Naive thymus-derived CD8-positive, alpha-beta T cell (primary cell): ENCODE data around the gene MGAT3. TPM values are rescaled to one million over a fixed set of nuclear protein-coding genes. Genes with fewer than 3 reads are reported as not detected.
A peak's percentile ranks its signal among the peaks of the same experiment; 100 is the strongest.

Source experiments
- ATAC-seq, 2 donors: fragments of 150-1000 bp; cut with Tn5 transposase in 1 of 2; sonication (Bioruptor Pico), chemical (Tn5 transposase) in 1 of 2; 1 replicate in 1 of 2; 2 replicates in 1 of 2; pipeline ENCODE4 v1.10.0; 2021; ENCODE audit warnings: mild to moderate bottlenecking in 2 of 2, moderate library complexity in 2 of 2
- POLR2A ChIA-PET: fragments of 350-600 bp; sonication (Branson Sonifier 250); formaldehyde crosslinking; loops from one replicate; lab custom pipeline; 2021; ENCODE audit warnings: antibody characterized with exemption; lab: Charles Lee
- DNase-seq, 10 donors: peaks; one replicate each; pipeline versions ENCODE4 v3.0.0 to v3.0.0-alpha.2; 2020 to 2022
- H3K27ac Mint-ChIP-seq, 10 donors: one replicate each; pipeline ENCODE4 v1.8.0; 2020 to 2022; ENCODE audit warnings: mild to moderate bottlenecking in 10 of 10, mixed read lengths in 10 of 10, moderate library complexity in 4 of 10, inconsistent platforms in 1 of 10
- H3K27me3 Mint-ChIP-seq, 5 donors: one replicate each; pipeline ENCODE4 v1.8.0; 2021 to 2022; ENCODE audit warnings: mixed read lengths in 5 of 5
- H3K36me3 Mint-ChIP-seq, 3 donors: one replicate each; pipeline ENCODE4 v1.8.0; 2020 to 2022; ENCODE audit warnings: mixed read lengths in 3 of 3, mild to moderate bottlenecking in 2 of 3, inconsistent platforms in 1 of 3
- H3K4me1 Mint-ChIP-seq, 4 donors: one replicate each; pipeline ENCODE4 v1.8.0; 2021 to 2022; ENCODE audit warnings: mixed read lengths in 4 of 4
- H3K4me3 Mint-ChIP-seq, 10 donors: one replicate each; pipeline ENCODE4 v1.8.0; 2020 to 2022; ENCODE audit warnings: mild to moderate bottlenecking in 10 of 10, mixed read lengths in 10 of 10, moderate library complexity in 6 of 10, inconsistent platforms in 1 of 10
- H3K9me3 Mint-ChIP-seq, 9 donors: one replicate each; pipeline ENCODE4 v1.8.0; 2020 to 2022; ENCODE audit warnings: mixed read lengths in 9 of 9, mild to moderate bottlenecking in 3 of 9, inconsistent platforms in 1 of 9, moderate library complexity in 1 of 9
- polyA plus RNA-seq, 3 donors: library from polyadenylated mRNA; unstranded; fragments of 300-500 nt; fragmentation: Illumina TruSeq; gene quantifications; one replicate each; pipeline ENCODE4 v1.2.3, GENCODE V29; 2021
- total RNA-seq, 8 experiments: library from RNA in 2 of 8; stranded (reverse) in 2 of 8; gene quantifications; one replicate each; pipeline ENCODE4 v1.2.3 and lab custom pipeline; 2021 to 2026

MGAT3 gene
- total and polyA plus RNA-seq, 5 experiments from 2014 or later: 0.05 to 0.55 (median 0.27) TPM

GRCh38 chr22:39477542-39477941 is 20.7 kb downstream of the MGAT3 start:
- Mint-ChIP-seq H3K27ac (no peak overlapping the region), H3K27me3 (no peaks in the 10 kb centered on the region), H3K4me3 (no peak overlapping the region), H3K9me3 (no peaks in the 10 kb centered on the region), H3K36me3 (no peaks in the 10 kb centered on the region), H3K4me1 (peaks cover 8 to 9% (median 8%) of the 10 kb centered on the region in 4 donors)
- ATAC-seq (no peak), DNase-seq (no peak)
- POLR2A ChIA-PET: interaction anchor here (0.6 kb wide), 1 partner anchor 10 kb away, joined by 7 read pairs; no protein-coding TSS in a partner anchor

- H3K27ac Mint-ChIP-seq: no peak overlapping the region
- POLR2A ChIA-PET: interaction anchor here (0.9 to 1.4 kb wide), 2 partner anchors 10 to 23 kb away, joined by 3 to 7 read pairs; partner anchors contain the start of gene MIEF1
- no peaks in the 10 kb centered on the region for H3K9me3 Mint-ChIP-seq
- H3K4me3 Mint-ChIP-seq: no peak overlapping the region
- H3K4me1 Mint-ChIP-seq: peaks cover 0 to 6% (median 0%) of the 10 kb centered on the region in 4 donors
- DNase-seq (peak in 1 of 10 donors; percentile 24), ATAC-seq (no peak)
- no peaks in the 10 kb centered on the region for H3K27me3 Mint-ChIP-seq
- H3K36me3 Mint-ChIP-seq: no peaks in the 10 kb centered on the region
These were observed 21.6 kb downstream of the MGAT3 start for GRCh38 chr22:39478441-39478850.

GRCh38 chr22:39479254-39479653 is 22.4 kb downstream of the MGAT3 start:
- DNase-seq (no peak), ATAC-seq (no peak)
- H3K4me3 Mint-ChIP-seq: no peak overlapping the region
- H3K9me3 Mint-ChIP-seq: no peaks in the 10 kb centered on the region
- peaks cover 0 to 7% (median 0%) of the 10 kb centered on the region in 4 donors for H3K4me1 Mint-ChIP-seq
- no peaks in the 10 kb centered on the region for H3K27me3 Mint-ChIP-seq
- POLR2A ChIA-PET: interaction anchor here (0.9 to 1.4 kb wide), 3 partner anchors 11 to 23 kb away, joined by 3 to 7 read pairs (median 3); partner anchors contain the start of gene MIEF1
- H3K36me3 Mint-ChIP-seq: no peaks in the 10 kb centered on the region
- H3K27ac Mint-ChIP-seq: no peak overlapping the region

- H3K4me3 Mint-ChIP-seq: no peak overlapping the region
- no peaks in the 10 kb centered on the region for H3K9me3 Mint-ChIP-seq
- ATAC-seq: no peak
- no peaks in the 10 kb centered on the region for H3K27me3 Mint-ChIP-seq
- POLR2A ChIA-PET: interaction anchor here (1.2 kb wide), 1 partner anchor 16 kb away, joined by 3 read pairs; no protein-coding TSS in a partner anchor
- H3K36me3 Mint-ChIP-seq: no peaks in the 10 kb centered on the region
- no peak overlapping the region for H3K27ac Mint-ChIP-seq
- DNase-seq: no peak
- peaks cover 0 to 7% (median 0%) of the 10 kb centered on the region in 4 donors for H3K4me1 Mint-ChIP-seq
These were observed 23.7 kb downstream of the MGAT3 start for GRCh38 chr22:39480557-39480956.

GRCh38 chr22:39481054-39481453 is 24.2 kb downstream of the MGAT3 start:
- no peak overlapping the region for H3K4me3 Mint-ChIP-seq
- H3K9me3 Mint-ChIP-seq: no peaks in the 10 kb centered on the region
- POLR2A ChIA-PET: interaction anchor here (1.0 kb wide), 1 partner anchor 10 kb away, joined by 3 read pairs; no protein-coding TSS in a partner anchor
- no peak overlapping the region for H3K27ac Mint-ChIP-seq
- DNase-seq (no peak), ATAC-seq (no peak)
- peaks cover 0 to 7% (median 0%) of the 10 kb centered on the region in 4 donors for H3K4me1 Mint-ChIP-seq
- no peaks in the 10 kb centered on the region for H3K36me3 Mint-ChIP-seq
- H3K27me3 Mint-ChIP-seq: no peaks in the 10 kb centered on the region

GRCh38 chr22:39481595-39481994 is 24.8 kb downstream of the MGAT3 start:
- ATAC-seq: no peak
- Mint-ChIP-seq H3K27me3 (no peaks in the 10 kb centered on the region), H3K4me3 (no peak overlapping the region), H3K4me1 (peaks cover 0 to 7% (median 0%) of the 10 kb centered on the region in 4 donors), H3K36me3 (no peaks in the 10 kb centered on the region), H3K9me3 (no peaks in the 10 kb centered on the region), H3K27ac (no peak overlapping the region)
- POLR2A ChIA-PET: interaction anchor here (0.7 to 1.0 kb wide), 3 partner anchors 9 to 63 kb away, joined by 3 to 5 read pairs (median 4); no protein-coding TSS in a partner anchor
- DNase-seq: no peak

GRCh38 chr22:39482768-39483167 is 26.0 kb downstream of the MGAT3 start:
- DNase-seq (no peak), ATAC-seq (no peak)
- Mint-ChIP-seq H3K36me3 (no peaks in the 10 kb centered on the region), H3K9me3 (no peaks in the 10 kb centered on the region), H3K4me3 (no peak overlapping the region), H3K4me1 (peaks cover 0 to 7% (median 0%) of the 10 kb centered on the region in 4 donors), H3K27me3 (no peaks in the 10 kb centered on the region), H3K27ac (no peak overlapping the region)
- POLR2A ChIA-PET: no interaction called here

- H3K9me3 Mint-ChIP-seq: no peaks in the 10 kb centered on the region
- DNase-seq: no peak
- ATAC-seq: no peak
- H3K27ac Mint-ChIP-seq: no peak overlapping the region
- peaks cover 6 to 16% (median 8%) of the 10 kb centered on the region in 4 donors for H3K4me1 Mint-ChIP-seq
- no peaks in the 10 kb centered on the region for H3K36me3 Mint-ChIP-seq
- no peaks in the 10 kb centered on the region for H3K27me3 Mint-ChIP-seq
- POLR2A ChIA-PET: interaction anchor here (0.5 kb wide), 1 partner anchor 34 kb away, joined by 4 read pairs; no protein-coding TSS in a partner anchor
- H3K4me3 Mint-ChIP-seq: no peak overlapping the region
These were observed 30.4 kb downstream of the MGAT3 start for GRCh38 chr22:39486951-39487825.

GRCh38 chr22:39487826-39488520 is 31.2 kb downstream of the MGAT3 start:
- H3K27me3 Mint-ChIP-seq: no peaks in the 10 kb centered on the region
- DNase-seq (no peak), ATAC-seq (no peak)
- H3K36me3 Mint-ChIP-seq: no peaks in the 10 kb centered on the region
- H3K4me1 Mint-ChIP-seq: peaks cover 6 to 16% (median 8%) of the 10 kb centered on the region in 4 donors
- H3K9me3 Mint-ChIP-seq: no peaks in the 10 kb centered on the region
- POLR2A ChIA-PET: interaction anchor here (0.7 kb wide), 1 partner anchor 41 kb away, joined by 3 read pairs; no protein-coding TSS in a partner anchor
- H3K27ac Mint-ChIP-seq: peak overlapping the region in 1 of 10 donors; percentile 71
- H3K4me3 Mint-ChIP-seq: no peak overlapping the region

- DNase-seq (no peak), ATAC-seq (no peak)
- no peaks in the 10 kb centered on the region for H3K9me3 Mint-ChIP-seq
- no peak overlapping the region for H3K27ac Mint-ChIP-seq
- H3K27me3 Mint-ChIP-seq: no peaks in the 10 kb centered on the region
- H3K36me3 Mint-ChIP-seq: no peaks in the 10 kb centered on the region
- no peak overlapping the region for H3K4me3 Mint-ChIP-seq
- peaks cover 10 to 16% (median 13%) of the 10 kb centered on the region in 4 donors for H3K4me1 Mint-ChIP-seq
- POLR2A ChIA-PET: interaction anchor here (0.7 to 1.1 kb wide), 2 partner anchors 40 to 74 kb away, joined by 3 read pairs; no protein-coding TSS in a partner anchor
These were observed 31.8 kb downstream of the MGAT3 start for GRCh38 chr22:39488563-39489083.

- Mint-ChIP-seq H3K27ac (peak overlapping the region in 4 of 10 donors; percentile 25 to 82 (median 43)), H3K4me3 (peak overlapping the region in 4 of 10 donors; percentile 51 to 81 (median 71)), H3K4me1 (peaks cover 9 to 16% (median 13%) of the 10 kb centered on the region in 4 donors), H3K36me3 (no peaks in the 10 kb centered on the region), H3K9me3 (no peaks in the 10 kb centered on the region), H3K27me3 (no peaks in the 10 kb centered on the region)
- DNase-seq (no peak), ATAC-seq (no peak)
- POLR2A ChIA-PET: interaction anchor here (0.6 to 1.8 kb wide), 9 partner anchors 13 to 555 kb away, joined by 3 to 12 read pairs (median 4); partner anchors contain the start of genes ATF4, MIEF1 and TAB1
These were observed 32.6 kb downstream of the MGAT3 start for GRCh38 chr22:39489094-39490068.
